WI38 (cell line): Measurements from ENCODE around the gene GNPTAB.
A peak's percentile ranks its signal among the peaks of the same experiment; 100 is the strongest.

Source experiments
- H3K4me3 ChIP-seq: 2 replicates; pipeline ENCODE4 v1.5.1; 2011; ENCODE audit warnings: low read depth, mild to moderate bottlenecking, control low read depth, low read length
- TF ChIP-seq, protein P1 (sequence below): IDR thresholded peaks from 2 replicates; pipeline ENCODE4 v1.5.1; 2012; ENCODE audit warnings: low read depth, mild to moderate bottlenecking, control low read depth, low read length

The GNPTAB gene

DNA sequence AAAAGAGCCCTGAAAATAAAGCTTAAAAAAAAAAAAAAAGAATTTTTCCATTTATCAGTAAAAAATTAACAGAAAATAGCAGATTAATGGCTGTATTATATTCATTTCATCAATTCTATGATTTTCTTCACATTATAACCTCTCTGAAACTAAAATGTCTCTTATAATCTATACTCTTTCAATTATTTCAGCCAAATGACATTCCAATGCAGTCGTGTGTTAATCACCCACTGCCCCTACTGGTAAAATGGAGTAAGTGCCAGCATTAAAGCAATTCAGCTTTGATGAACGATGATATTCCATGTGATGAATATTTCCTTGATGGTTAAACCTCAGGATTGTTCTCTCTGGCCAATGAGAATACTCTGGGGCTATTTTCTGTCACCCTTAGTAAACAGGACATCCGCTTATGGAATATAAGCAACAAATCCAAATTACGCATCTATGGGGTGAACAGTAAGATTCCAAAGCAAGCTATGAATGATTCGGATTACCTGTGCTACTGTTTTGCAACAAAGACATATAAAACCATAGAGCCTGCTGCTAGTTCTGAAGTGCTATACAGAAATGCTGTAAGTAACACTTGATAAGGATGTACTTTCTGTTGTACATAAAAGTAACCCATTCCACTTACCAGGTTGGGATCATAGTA lies 71.2 kb downstream of the GNPTAB start:
- H3K4me3 ChIP-seq = no peak overlapping the region
- TF ChIP-seq, protein P1, sequence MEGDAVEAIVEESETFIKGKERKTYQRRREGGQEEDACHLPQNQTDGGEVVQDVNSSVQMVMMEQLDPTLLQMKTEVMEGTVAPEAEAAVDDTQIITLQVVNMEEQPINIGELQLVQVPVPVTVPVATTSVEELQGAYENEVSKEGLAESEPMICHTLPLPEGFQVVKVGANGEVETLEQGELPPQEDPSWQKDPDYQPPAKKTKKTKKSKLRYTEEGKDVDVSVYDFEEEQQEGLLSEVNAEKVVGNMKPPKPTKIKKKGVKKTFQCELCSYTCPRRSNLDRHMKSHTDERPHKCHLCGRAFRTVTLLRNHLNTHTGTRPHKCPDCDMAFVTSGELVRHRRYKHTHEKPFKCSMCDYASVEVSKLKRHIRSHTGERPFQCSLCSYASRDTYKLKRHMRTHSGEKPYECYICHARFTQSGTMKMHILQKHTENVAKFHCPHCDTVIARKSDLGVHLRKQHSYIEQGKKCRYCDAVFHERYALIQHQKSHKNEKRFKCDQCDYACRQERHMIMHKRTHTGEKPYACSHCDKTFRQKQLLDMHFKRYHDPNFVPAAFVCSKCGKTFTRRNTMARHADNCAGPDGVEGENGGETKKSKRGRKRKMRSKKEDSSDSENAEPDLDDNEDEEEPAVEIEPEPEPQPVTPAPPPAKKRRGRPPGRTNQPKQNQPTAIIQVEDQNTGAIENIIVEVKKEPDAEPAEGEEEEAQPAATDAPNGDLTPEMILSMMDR = peak; percentile 72; the same call in 1 of the 2 replicates

- H3K4me3 ChIP-seq = no peak overlapping the region
- TF ChIP-seq, protein P1 = no peak
Measured at GRCh38 chr12:101750152-101750551, 80.6 kb downstream of the GNPTAB start.

DNA sequence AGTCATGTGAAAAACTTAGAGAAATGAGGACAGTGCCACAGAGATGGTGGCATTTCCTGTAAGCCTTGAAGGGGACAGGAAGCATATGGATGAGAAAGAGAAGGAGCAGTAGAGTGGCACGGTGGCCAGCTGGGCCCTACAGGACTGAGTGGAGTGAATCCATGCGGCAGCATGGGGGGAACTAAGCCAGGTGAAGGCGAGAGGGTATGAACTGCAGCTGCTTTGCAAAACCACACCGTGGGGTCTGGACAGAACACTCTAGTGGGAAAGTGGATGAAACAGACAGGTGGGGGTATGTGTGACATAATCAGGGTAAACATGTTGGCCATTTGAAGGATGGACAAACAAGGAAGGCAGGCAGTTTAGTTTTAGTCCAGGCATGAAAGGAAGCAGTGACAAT lies 81.1 kb downstream of the GNPTAB start:
- TF ChIP-seq, protein P1 = no peak

GRCh38 chr12:101748907-101749306 lies 81.9 kb downstream of the GNPTAB start:
- TF ChIP-seq, protein P1 = no peak
- no peak overlapping the region for H3K4me3 ChIP-seq

More for the DNA sequence above, 81.1 kb downstream of the GNPTAB start:
- no peak overlapping the region for H3K4me3 ChIP-seq

DNA sequence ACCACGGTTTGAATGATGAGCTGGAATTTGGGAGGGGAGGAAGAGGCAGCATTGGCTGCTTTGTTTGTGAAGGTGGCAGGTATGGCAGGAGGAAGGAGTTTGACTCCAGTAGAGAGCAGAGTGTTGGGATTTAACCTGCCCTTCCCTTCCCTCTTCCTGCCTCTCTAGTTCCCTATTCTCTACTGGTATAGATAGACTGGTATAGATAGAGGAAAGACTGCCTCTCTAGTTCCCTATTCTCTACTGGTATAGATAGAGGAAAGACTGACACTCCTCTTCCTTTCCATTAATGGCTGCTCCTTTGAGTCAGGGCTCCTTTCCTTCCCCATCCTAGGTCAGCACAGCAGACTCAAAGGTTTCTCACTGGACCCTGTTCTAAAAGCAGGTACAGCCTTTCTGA lies 83.1 kb downstream of the GNPTAB start:
- TF ChIP-seq, protein P1 = no peak
- H3K4me3 ChIP-seq = no peak overlapping the region

DNA sequence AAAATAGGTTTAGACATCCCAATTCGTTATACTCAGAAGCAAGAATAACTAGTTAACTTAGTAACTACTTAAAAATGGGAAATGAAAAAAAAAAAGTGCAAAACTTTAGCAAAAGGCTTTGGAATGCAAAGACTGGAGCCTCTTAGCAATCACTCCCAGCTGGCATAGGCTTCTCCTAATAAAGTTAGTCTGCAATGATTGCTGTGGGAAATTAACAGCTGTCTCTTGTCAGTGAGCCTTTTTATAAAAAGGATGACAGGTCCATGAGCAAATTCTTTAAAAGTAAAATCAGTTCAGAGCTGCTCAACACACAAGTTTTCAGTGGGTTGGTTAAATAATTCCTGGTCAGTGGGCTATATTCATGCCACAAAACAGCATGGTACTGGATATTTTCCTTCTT lies 84.1 kb downstream of the GNPTAB start:
- TF ChIP-seq, protein P1 = no peak
- no peak overlapping the region for H3K4me3 ChIP-seq

- H3K4me3 ChIP-seq = no peak overlapping the region
- TF ChIP-seq, protein P1 = no peak
Measured at GRCh38 chr12:101746196-101746595, 84.6 kb downstream of the GNPTAB start.
